NCI-H1048 (cell line): Measurements from ENCODE around the gene RTN4RL1.

ENCODE experiments used
- DNase-seq: peaks from one replicate; lab custom pipeline; 2025; lab: John Stamatoyannopoulos, UW

RTN4RL1 gene

DNA sequence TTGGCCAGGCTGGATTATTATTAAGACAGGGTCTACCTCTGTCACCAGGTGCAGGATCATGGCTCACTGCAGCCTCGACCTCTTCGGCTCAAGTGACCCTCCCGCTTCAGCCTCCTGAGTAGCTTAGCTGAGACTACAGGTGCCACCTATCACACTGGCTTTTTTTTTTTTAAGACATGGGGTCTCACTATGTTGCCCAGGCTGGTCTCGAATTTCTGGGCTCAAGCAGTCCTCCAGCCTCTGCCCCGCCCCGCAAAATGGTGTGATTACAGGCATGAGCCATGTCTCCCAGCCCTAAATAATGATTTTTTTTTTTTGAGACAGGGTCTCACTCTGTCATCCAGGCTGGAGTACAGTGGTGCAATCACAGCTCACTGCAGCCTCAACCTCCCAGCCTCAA is 22.5 kb upstream of the RTN4RL1 start:
- no peak for DNase-seq

DNA sequence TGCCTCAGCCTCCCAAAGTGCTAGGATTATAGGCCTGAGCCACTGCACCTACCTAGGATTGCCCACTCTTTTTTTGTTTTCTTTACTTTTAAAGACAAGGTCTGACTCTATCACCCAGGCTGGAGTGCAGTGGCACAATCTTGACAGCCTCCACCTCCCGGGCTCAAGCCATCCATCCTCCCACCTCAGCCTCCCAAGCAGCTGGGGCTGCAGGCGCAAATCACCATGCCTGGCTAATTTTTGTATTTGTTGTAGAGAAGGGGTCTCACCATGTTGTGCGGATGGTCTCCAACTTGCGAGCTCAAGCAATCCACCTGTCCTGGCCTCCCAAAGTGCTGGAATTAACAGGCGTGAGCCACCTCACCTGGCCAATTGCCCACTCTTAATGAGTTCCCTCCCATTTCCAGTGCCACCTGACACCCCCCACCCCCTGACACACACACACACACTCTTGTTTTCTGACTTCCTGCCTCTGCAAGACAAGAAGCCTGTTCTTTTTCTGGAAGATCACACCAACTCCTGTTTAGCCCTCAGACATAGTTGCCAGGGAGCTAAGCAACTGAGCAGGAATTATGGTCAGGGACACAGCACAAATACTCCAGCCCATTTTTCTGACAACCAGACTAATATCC is 19.2 kb upstream of the RTN4RL1 start:
- DNase-seq: no peak

DNA sequence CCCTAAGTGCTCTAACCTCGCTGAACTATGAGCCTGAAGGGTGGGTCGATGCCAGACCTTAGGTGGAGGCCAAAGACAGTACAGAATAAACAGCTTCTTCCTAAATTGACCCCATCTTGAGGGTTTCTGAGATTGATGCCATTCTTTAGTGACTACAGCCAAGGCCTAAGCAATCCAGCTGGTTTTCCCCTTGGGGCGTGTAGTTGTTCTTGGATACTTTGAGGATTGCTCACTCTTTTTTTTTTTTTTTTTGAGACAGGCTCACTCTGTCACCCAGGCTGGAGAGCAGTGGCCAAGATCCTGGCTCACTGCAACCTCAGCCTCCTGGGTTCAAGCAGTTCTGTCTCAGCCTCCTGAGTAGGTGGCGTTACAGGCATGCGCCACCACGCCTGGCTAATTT is 18.7 kb upstream of the RTN4RL1 start:
- DNase-seq: no peak

DNA sequence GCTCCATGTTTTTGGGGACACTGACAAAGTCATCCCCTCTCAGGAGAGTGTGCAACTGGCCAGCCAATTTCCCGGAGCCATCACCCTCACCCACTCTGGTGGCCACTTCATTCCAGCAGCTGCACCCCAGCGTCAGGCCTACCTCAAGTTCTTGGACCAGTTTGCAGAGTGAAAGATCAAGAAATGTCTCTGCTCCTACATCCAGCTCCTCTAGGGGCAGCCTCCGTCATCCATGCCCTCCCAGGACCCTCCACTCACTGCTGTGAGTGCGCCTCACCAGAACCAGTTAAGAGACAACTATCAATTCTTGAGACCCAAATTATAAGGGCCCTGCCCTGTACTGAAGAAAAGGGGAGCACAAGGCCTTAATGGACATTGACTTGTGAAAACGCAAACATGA is 17.8 kb upstream of the RTN4RL1 start:
- DNase-seq: no peak

DNA sequence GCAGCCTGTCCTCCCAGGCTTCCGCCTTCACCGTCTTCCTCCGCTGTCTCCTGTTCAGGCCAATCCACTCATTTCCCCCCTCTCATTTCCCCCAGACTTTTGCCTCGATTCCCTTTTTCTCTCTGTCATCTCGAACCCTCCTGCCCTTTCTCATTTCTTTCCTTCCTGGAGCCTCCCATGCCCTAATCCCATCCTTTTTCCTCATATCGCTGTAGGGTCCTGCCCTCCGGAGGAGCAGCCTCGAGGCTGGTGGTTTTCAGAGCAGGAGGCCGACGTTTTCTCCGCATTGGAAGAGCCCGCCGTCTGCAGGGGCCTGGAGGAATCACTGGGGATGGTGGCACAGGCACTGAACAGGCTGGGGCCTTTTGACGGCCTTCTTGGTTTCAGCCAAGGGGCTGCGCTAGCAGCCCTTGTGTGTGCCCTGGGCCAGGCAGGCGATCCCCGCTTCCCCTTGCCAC is 17.3 kb upstream of the RTN4RL1 start:
- DNase-seq: no peak

DNA sequence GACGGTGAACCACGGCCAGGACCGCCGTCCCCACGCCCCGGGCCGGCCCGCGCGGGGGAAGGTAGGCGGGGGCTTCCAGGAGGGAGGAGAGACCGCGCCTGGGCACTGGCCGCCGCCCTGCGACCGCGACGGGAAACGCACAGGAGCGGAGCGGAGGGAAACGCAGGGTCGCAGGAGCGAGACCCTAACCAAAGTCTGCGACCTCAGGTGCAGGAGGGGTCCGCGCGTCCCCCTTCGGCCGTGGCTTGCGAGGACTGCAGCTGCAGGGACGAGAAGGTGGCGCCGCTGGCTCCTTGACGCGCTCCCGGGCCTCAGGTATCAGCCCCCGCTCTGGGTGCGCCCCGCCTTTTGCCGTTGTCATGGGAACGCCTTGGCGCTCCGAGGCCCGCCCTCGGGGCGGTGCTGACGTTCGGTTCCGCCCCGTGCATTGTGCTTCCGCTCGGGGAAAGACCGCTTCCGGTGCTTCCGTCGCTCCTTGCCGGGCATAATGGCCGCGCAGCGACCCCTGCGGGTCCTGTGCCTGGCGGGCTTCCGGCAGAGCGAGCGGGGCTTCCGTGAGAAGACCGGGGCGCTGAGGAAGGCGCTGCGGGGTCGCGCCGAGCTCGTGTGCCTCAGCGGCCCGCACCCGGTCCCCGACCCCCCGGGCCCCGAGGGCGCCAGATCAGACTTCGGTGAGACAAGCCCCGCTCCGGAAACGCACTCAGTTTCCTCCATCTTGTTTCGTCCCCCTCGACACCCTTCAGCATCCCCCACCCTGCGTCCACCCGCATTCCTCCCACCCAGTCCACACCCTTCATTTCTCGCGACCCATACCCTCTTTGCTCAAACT is 16.6 kb upstream of the RTN4RL1 start, which contains the start of gene OVCA2:
Gene OVCA2, plus strand, starts transcription at position 462 of the 829 bp plus-strand sequence. Its CDS starts 26 bp downstream, at position 488.
- peak; percentile 95 for DNase-seq

DNA sequence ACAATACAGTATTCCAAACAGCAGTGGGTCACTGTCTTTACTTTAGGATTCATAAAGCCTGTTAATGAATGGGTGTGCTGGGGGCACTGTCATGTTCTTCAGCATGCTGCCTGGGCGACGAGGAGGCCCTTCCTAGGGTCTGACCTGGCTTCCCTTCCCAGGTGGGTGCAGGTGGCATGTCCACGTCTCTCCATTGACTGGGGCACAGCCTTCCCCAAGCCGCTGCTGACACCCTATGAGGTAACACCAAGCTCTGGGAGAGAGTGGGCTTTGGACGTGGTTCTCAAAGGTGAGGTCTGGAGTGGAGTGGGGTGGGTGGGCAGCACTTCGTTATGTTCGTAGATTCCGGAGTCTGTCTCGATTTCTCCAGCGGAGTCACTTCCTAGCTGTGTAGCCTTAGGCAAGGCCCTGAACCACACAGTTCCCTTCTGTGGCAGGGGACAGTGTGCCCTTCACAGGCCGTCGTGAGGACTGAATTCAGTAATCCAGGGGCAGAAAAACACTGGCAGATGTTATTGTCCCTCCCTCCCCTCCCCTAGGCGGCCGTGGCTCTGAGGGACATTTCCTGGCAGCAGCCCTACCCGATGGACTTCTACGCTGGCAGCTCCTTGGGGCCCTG is 15.9 kb upstream of the RTN4RL1 start:
- no peak for DNase-seq

DNA sequence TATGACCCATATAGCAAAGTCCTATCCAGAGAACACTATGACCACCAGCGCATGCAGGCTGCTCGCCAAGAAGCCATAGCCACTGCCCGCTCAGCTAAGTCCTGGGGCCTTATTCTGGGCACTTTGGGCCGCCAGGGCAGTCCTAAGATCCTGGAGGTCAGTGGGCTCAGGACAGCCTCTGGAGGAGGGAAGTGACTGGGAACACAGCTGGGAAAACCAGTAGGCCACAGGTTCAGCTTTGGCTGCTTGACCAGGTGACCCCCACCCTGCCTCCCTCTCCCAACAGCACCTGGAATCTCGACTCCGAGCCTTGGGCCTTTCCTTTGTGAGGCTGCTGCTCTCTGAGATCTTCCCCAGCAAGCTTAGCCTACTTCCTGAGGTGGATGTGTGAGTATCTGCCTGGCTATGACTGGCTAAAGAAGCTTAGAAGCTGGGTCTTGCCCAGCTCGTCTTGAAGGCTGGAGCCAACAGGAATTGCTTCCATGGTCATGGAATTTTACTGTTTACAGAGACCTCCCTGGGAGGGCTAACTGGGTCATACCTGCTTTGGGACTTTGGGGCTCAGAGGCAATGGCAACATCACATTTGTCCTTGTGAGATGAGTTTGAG is 15.2 kb upstream of the RTN4RL1 start:
- no peak for DNase-seq

DNA sequence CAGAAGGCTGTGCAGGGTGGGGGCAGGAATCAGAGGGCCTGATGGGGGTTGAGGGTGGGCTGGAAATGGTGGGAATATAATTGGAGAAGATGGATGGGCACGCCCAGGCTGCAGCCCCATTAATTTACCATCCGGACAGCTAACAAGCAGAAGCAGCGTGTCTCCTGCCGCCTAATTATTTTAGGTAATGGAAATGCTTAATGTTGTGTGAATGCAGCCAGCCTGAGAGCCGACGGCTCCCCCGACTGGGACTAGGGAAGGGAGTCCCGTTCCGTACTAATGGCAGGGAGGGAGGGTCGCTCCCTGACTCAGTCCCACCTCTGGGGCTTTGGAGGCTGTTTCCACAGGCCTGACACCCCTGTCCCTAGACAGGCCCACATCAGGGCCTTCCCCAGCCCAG is 12.0 kb upstream of the RTN4RL1 start:
- no peak for DNase-seq

DNA sequence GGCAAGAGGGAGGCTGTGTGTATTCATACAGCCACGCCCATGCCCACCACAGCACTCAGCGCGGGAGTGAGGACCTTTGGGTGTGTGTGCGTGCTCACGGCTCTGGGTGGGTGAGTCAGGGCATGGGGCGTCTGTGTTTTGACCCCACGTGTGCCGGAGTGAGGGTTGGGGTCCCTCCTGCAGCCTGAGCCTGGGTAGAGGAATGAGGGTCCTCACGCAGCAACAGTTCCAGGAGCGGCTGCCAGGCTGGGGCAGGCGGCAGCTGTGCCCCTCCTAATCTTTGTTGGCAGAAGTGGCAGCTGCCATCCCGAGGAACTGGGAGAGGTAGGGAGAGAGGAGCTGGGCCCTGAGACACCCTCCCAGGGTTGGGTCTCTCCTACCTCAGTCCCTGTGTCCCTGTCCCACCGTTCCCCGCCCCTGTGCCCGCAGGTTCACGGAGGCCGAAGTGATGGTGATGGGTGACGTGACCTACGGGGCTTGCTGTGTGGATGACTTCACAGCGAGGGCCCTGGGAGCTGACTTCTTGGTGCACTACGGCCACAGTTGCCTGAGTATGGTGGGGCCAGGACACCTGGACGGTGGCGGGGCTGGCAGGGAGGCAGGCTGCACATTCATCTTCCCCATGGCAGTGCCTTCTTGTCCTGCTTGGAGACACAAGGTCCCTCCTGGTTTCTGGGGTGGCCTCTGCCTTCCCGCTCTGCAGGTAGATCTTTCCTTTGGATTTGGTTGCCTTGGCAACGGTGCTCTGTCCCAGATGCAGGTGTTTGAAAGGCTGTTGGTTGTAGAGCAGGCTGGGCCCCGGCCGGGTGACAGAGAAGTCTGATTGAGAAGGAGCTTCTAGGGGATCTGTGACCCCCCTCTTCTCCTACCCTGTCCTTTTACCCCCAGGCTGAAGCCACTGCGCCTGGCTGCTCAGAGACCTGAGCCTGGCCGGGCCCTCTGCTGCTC is 10.7 kb upstream of the RTN4RL1 start:
- no peak for DNase-seq

DNA sequence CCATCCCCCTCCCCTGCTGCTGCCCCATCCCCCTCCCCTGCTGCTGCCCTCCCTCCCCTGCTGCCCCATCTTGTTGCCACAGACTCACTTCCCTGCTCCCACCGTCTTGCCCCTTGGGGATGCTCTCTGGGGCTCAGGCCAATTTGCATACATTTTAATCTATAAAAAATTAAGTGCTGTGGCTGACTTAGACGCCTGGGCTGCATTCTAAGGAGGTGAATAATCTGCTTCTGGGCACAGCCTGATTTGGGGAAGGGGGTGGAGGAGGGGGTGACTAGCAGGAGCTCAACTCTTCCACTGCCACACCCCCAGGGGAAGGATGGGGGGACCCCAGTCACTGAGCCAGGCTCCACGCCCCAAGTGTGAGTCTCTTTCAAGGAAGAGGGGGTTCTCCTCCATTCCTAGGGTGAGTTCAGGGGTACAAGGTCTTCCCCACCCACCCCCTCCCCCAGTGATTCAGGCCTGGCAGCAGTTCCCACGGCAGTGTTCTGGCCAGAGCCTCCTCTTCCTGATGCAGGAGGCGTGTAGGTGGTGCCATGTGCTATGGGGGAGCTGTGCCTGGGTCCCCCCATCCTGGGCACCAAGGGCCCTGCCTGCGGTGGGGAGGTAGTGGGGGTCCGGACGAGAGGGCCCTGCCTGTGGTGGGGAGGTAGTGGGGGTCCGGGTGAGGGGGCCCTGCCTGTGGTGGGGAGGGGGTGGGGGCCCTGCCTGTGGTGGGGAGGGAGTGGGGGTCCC is 9.8 kb upstream of the RTN4RL1 start:
- DNase-seq: no peak

DNA sequence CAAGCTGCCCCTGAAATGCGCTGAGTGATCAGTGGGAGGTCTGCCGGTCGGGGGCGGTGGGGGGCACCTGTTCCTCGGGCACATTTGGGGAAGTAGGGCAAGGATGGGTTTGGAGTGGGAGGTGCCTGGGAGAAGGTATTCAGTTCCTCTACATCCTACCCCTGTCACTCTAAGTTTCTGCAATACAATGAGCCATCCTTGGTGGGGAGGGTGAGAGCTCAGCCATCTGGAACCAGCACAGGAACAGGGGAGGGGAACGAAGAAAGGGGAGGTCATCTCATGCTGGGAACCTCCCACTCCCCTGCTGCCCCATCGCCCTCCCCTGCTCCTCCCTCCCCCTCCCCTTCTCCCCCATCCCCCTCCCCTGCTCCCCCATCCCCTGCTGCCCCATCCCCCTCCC is 9.0 kb upstream of the RTN4RL1 start:
- DNase-seq: no peak

DNA sequence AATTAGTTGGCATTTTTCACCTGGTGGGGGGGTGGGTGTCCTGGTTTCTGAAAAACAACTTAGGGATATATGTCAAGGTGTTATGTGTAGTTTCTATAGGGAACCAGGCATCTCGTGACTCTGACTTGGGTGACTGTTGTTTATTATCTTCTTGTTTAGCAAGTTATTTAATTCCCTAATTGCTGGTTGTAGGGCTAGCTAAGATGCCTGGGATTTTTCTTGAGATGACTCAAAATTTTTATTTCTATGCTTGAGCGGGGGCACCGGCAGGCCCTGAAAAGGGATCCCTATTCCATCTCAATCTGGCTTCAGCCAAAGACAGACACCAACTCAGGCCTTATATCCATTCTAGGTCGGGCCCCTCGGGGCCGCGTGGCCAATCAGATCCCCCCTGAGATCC is 8.0 kb upstream of the RTN4RL1 start:
- DNase-seq: no peak

DNA sequence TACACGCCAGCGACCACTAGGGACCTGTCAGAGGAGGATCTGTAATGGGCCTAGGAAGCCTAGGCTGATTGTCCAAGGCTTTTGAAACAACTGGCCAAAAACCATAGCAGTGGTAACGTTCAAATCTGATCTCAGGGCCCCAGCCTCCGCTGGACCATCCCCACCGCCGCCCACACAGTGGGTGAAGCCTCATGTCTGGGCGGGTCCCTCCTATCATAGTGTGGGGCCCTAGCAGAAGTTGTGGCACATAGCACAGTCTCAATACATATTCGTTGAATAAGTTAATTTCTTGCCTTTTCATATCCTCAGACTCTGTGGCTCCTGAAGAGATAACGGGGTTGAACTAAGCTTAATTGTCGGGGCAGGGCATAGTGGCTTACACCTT is 5.6 kb upstream of the RTN4RL1 start:
- DNase-seq: no peak

DNA sequence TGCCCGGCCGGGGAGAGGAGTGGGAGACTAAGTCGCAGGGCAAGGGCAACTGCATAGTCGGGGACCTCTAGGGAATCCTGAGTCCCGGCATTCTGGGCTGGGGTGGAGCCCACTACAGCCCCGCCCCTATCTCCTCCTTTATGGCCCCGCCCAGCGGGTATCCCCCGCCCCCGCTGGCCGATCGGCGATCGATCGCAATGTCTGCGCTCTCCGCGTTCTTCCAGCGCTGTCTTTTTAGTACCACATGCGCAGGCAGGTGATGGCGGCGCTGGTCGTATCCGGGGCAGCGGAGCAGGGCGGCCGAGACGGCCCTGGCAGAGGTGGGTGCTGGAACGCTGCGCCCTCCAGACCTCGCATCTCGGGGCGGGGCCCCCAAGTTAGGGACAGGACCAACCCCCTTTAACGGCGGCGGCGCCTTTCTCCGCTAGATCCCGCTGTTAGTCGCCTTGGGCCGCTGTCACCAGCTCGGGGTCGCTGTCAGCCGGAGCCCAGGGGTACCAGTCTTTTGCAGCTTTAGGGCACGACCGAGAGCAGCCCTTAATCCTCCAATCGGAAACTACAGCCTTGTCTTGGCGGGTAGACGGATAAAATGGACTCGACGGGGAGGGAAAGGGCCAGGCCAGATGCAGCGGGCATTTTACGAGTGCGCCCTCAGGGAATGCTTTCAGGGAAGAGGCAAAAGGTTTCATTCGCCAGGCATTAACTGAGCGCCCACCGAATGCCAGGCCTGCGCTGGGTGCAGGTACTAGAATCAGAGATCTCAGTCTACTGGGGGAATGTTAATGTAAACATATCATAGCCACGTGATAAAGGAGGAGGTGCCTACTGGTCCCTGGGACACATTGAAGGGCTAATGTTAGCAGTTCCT is 5.0 kb upstream of the RTN4RL1 start, which contains the start of gene DPH1:
Gene DPH1, plus strand, starts transcription at position 243 of the 868 bp plus-strand sequence. Its CDS starts 17 bp downstream, at position 260.
- peak; percentile 62 for DNase-seq

DNA sequence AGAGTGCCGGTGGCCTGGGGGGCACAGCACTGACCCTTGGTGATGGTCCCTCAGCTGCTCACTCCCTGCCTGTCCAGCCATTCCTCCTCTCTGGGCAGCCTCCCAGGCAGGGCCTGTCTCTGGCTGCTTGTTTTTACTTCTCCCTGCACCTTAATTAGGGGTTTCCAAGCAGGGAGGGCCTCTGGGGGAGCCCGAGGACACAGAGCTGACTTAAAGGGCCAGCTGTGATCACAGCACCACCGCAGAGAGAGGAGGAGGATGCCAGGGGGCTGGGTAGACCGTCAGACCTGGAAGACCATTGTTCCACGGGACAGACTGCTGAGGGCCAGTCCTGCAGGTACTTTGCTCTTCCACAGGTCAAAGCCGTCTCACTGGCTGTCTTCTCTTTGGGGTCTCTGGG is 3.6 kb upstream of the RTN4RL1 start:
- no peak for DNase-seq

DNA sequence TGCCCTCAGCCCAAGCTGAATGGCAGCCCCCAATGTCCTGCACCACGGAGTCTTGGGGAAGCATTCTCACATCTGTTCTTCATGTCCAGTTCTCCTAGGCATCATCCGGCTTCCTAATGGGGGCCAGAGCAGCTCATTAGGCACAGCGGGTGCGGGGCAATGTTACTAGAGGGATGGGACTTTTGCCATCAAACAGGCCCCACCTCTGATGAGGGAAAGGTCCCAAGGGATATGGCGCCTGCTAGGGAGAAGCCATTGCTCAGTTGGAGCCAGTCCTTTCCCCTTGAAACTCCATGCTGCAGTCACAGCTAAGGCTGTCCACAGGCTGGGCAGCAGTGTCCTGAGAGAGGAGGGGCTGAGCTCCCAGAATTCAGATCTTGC is 3.1 kb upstream of the RTN4RL1 start:
- DNase-seq: no peak

DNA sequence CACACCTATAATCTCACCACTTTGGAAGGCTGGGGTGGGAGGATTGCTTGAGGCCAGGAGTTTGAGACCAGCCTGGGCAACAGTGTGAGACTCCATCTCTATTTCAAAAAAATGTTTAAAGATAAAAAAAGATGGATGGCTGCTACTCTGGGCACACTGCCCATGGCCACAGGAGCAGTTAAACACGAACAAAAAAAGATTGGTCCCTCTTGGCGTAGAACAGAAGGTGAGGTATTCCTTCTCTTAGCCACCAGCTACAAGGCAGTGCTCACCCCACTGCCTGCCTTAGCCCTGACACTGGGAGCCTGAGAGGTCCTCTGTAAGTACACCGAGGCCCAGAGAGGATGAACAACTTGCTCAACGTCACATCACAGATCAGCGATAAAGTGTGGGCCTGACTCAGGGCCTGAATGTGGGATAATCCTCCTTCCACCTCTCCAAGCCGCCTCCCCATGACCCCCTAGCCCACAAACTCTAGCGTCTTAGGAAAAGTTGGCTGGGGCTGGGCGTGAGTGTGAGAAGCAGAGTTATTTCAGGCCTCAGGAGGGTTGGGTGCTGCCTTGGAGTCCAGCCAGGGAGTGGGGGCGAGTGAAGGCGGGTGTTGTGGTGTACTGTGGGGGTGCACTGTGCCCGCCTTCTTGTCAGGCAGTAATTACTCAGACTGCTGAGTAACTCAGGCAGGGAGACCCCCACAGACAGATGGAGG is 2.5 kb upstream of the RTN4RL1 start:
- no peak for DNase-seq
